ENCODE data around the gene GALNT8. TPM values are rescaled to one million over a fixed set of nuclear protein-coding genes. Genes with fewer than 3 reads are reported as not detected.

Gene GALNT8
- total and polyA plus RNA-seq, 2 donors (not counting 1 experiment from before 2014, with no cell fraction given) = 0.30 to 1.3 TPM

- H3K27me3 Mint-ChIP-seq = peaks cover 56% of the 10 kb centered on the region
- intact Hi-C loops (cut with micrococcal nuclease) = no loop called here
- H3K4me3 Mint-ChIP-seq = no peak overlapping the region
- TF ChIP-seq, protein P1, sequence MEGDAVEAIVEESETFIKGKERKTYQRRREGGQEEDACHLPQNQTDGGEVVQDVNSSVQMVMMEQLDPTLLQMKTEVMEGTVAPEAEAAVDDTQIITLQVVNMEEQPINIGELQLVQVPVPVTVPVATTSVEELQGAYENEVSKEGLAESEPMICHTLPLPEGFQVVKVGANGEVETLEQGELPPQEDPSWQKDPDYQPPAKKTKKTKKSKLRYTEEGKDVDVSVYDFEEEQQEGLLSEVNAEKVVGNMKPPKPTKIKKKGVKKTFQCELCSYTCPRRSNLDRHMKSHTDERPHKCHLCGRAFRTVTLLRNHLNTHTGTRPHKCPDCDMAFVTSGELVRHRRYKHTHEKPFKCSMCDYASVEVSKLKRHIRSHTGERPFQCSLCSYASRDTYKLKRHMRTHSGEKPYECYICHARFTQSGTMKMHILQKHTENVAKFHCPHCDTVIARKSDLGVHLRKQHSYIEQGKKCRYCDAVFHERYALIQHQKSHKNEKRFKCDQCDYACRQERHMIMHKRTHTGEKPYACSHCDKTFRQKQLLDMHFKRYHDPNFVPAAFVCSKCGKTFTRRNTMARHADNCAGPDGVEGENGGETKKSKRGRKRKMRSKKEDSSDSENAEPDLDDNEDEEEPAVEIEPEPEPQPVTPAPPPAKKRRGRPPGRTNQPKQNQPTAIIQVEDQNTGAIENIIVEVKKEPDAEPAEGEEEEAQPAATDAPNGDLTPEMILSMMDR (IDR thresholded peaks at IDR 0.05) = no peak
- no peak for TF ChIP-seq EZH2 (IDR thresholded peaks at IDR 0.05; ENCODE audit: borderline replicate concordance, insufficient read depth, low read depth, low read length, poor library complexity, severe bottlenecking)
- H3K9me3 Mint-ChIP-seq (ENCODE audit: insufficient read depth) = peaks cover 8% of the 10 kb centered on the region
- POLR2A ChIA-PET = no interaction called here
- WGBS (ENCODE audit: insufficient coverage) = 95% methylated on average over 9 of the region's 9 CpGs
- no peaks in the 10 kb centered on the region for H3K4me1 ChIP-seq (ENCODE audit: control insufficient read depth in 2 of 2, insufficient read depth in 2 of 2, low read length in 2 of 2)
- no peaks in the 10 kb centered on the region for H3K36me3 ChIP-seq (replicated peaks in 1 of 2; ENCODE audit: control extremely low read depth in 1 of 2, control insufficient read depth in 1 of 2, extremely low read depth in 1 of 2, insufficient read depth in 2 of 2, low read length in 1 of 2)
- H3K27ac Mint-ChIP-seq = no peak overlapping the region
- H3K79me2 ChIP-seq (ENCODE audit: control insufficient read depth, insufficient read depth, low read length) = no peaks in the 10 kb centered on the region
- no peak overlapping the region for H3K9ac ChIP-seq (ENCODE audit: low read length)
- no peaks in the 10 kb centered on the region for H3K9me3 ChIP-seq (ENCODE audit: control extremely low read depth in 1 of 3, control insufficient read depth in 2 of 3, insufficient read depth in 1 of 3, low read length in 2 of 3)
- no peaks in the 10 kb centered on the region for H3K4me1 Mint-ChIP-seq
- no peaks in the 10 kb centered on the region for H4K20me1 ChIP-seq (ENCODE audit: control insufficient read depth, insufficient read depth, low read length, poor library complexity, severe bottlenecking)
- no peak overlapping the region for H3K4me3 ChIP-seq (ENCODE audit: control extremely low read depth in 1 of 5, extremely low read depth in 1 of 5, insufficient read depth in 1 of 5, low read depth in 2 of 5, low read length in 4 of 5)
- CTCF ChIA-PET = no interaction called here
- DNase-seq (no peak), ATAC-seq (ENCODE audit: low read depth) (no peak)
- no peak overlapping the region for H3K27ac ChIP-seq (ENCODE audit: low read length in 2 of 2)
- peaks cover 0 to 4% (median 1%) of the 10 kb centered on the region in 4 experiments for H3K27me3 ChIP-seq (replicated peaks in 1 of 4; ENCODE audit: control extremely low read depth in 1 of 4, control insufficient read depth in 3 of 4, insufficient read depth in 4 of 4, low read length in 3 of 4)
- no peak overlapping the region for H2AFZ ChIP-seq (ENCODE audit: insufficient read depth, low read depth, low read length, poor library complexity, severe bottlenecking)
- no peak overlapping the region for H3K4me2 ChIP-seq (replicated peaks; ENCODE audit: low read depth, low read length, poor library complexity, severe bottlenecking)
Measured at GRCh38 chr12:4796216-4796615, 76.0 kb downstream of the GALNT8 start.

DNA sequence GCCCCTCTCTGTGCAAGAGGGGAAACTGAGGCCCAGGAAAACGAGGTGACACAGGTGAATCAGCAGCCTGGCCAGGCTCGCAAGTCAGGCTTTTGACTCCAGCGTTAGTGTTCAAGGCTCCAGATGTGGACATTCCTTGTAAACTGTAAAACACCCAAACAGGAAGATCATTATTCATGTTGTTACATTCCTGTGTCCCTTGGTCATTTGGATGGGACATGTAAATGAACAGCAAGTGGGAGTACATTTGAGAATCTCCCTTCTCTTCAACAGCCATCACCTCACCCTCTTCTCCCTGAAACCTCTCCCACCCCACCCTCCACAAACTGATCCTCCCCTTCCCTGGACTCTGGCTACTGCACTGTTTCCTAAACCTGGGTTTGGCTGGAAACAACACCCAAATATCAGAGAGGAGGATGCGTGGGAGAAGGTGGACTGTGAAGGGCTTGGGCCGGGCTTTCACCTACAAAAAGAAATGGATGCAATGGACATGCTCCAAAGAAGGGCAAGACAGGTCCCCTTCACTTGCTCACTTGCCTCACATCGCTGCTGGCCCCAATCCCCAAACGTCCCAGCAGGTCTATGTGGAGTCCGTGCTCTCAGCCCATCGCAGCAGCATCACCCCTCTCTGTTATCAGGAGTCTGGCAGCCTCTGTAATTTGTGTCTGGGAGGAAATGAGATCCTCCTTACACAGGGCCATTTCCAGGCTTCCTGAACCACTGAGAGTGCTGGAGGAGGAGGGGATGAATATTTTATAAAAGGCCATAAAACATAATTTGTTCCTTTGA, 76.7 kb downstream of the GALNT8 start:
- H3K4me3 Mint-ChIP-seq = no peak overlapping the region
- peaks cover 56% of the 10 kb centered on the region for H3K27me3 Mint-ChIP-seq
- intact Hi-C loops (cut with micrococcal nuclease) = no loop called here
- no peaks in the 10 kb centered on the region for H3K4me1 Mint-ChIP-seq
- ATAC-seq (ENCODE audit: low read depth) (no peak), DNase-seq (no peak)
- Histone ChIP-seq H3K4me1 (ENCODE audit: control insufficient read depth in 2 of 2, insufficient read depth in 2 of 2, low read length in 2 of 2) (no peaks in the 10 kb centered on the region), H3K27me3 (replicated peaks in 1 of 4; ENCODE audit: control extremely low read depth in 1 of 4, control insufficient read depth in 3 of 4, insufficient read depth in 4 of 4, low read length in 3 of 4) (peaks cover 0 to 3% (median under 1%) of the 10 kb centered on the region in 4 experiments), H3K36me3 (replicated peaks in 1 of 2; ENCODE audit: control extremely low read depth in 1 of 2, control insufficient read depth in 1 of 2, extremely low read depth in 1 of 2, insufficient read depth in 2 of 2, low read length in 1 of 2) (no peaks in the 10 kb centered on the region), H4K20me1 (ENCODE audit: control insufficient read depth, insufficient read depth, low read length, poor library complexity, severe bottlenecking) (no peaks in the 10 kb centered on the region), H2AFZ (ENCODE audit: insufficient read depth, low read depth, low read length, poor library complexity, severe bottlenecking) (no peak overlapping the region), H3K79me2 (ENCODE audit: control insufficient read depth, insufficient read depth, low read length) (no peaks in the 10 kb centered on the region), H3K4me3 (ENCODE audit: control extremely low read depth in 1 of 5, extremely low read depth in 1 of 5, insufficient read depth in 1 of 5, low read depth in 2 of 5, low read length in 4 of 5) (no peak overlapping the region), H3K27ac (ENCODE audit: low read length in 2 of 2) (no peak overlapping the region), H3K4me2 (replicated peaks; ENCODE audit: low read depth, low read length, poor library complexity, severe bottlenecking) (no peak overlapping the region), H3K9me3 (ENCODE audit: control extremely low read depth in 1 of 3, control insufficient read depth in 2 of 3, insufficient read depth in 1 of 3, low read length in 2 of 3) (no peaks in the 10 kb centered on the region), H3K9ac (ENCODE audit: low read length) (no peak overlapping the region)
- H3K27ac Mint-ChIP-seq = no peak overlapping the region
- 84% methylated on average over 4 of the region's 9 CpGs for WGBS (ENCODE audit: insufficient coverage)
- TF ChIP-seq, protein P1 (IDR thresholded peaks at IDR 0.05) = no peak
- no peak for TF ChIP-seq EZH2 (IDR thresholded peaks at IDR 0.05; ENCODE audit: borderline replicate concordance, insufficient read depth, low read depth, low read length, poor library complexity, severe bottlenecking)
- POLR2A ChIA-PET = no interaction called here
- H3K9me3 Mint-ChIP-seq (ENCODE audit: insufficient read depth) = peaks cover 1% of the 10 kb centered on the region
- CTCF ChIA-PET = no interaction called here

Measured in B cell (primary cell).